Activated B cell treated with CpG ODN at 0.5 μM for 24 hours (primary cell): ENCODE measurements around the gene FADS6. TPM values are rescaled to one million over a fixed set of nuclear protein-coding genes. Genes with fewer than 3 reads are reported as not detected.
"Not testable (repeated sequence)": the region's sequence is repeated elsewhere in the genome, so short reads cannot be mapped to it uniquely, and the experiment has no call there.

Source experiments
- ATAC-seq: fragments of 200-7000 bp; cut with Tn5 transposase; one replicate; pipeline ENCODE4 v1.10.0; 2021; ENCODE audit warnings: low read depth, mild to moderate bottlenecking, moderate library complexity
- CTCF ChIA-PET: fragments of 350-600 bp; sonication (Branson Sonifier 250); formaldehyde crosslinking; loops from one replicate; lab custom pipeline; 2021; ENCODE audit warnings: antibody characterized with exemption; lab: Charles Lee
- POLR2A ChIA-PET: fragments of 350-600 bp; sonication (Branson Sonifier 250); formaldehyde crosslinking; loops from one replicate; lab custom pipeline; 2021; ENCODE audit warnings: antibody characterized with exemption; lab: Charles Lee
- DNase-seq: peaks from one replicate; pipeline ENCODE4 v3.0.0; 2022
- H3K27ac Mint-ChIP-seq: one replicate; pipeline ENCODE4 v1.8.0; 2020; ENCODE audit warnings: mixed read lengths
- H3K27me3 Mint-ChIP-seq: one replicate; pipeline ENCODE4 v1.8.0; 2021; ENCODE audit warnings: mixed read lengths
- H3K36me3 Mint-ChIP-seq: one replicate; pipeline ENCODE4 v1.8.0; 2021; ENCODE audit warnings: low read depth, mixed read lengths
- H3K4me1 Mint-ChIP-seq: one replicate; pipeline ENCODE4 v1.8.0; 2021; ENCODE audit warnings: mixed read lengths
- H3K4me3 Mint-ChIP-seq: one replicate; pipeline ENCODE4 v1.8.0; 2020; ENCODE audit warnings: mild to moderate bottlenecking, mixed read lengths
- H3K9me3 Mint-ChIP-seq: one replicate; pipeline ENCODE4 v1.8.0; 2020; ENCODE audit warnings: mixed read lengths
- CTCF ChIP-seq: fragments of 200-600 bp; IDR thresholded peaks from one replicate; pipeline ENCODE4 v1.8.0; 2022; ENCODE audit warnings: antibody characterized with exemption, mild to moderate bottlenecking
- intact Hi-C: fragments of 100-400 bp; cut with micrococcal nuclease; formaldehyde crosslinking; loops from one replicate; pipeline ENCODE4 v1.15.1; 2024
- total RNA-seq: library from RNA; stranded (reverse); gene quantifications from 2 replicates; pipeline ENCODE4 v1.2.3, GENCODE V29; 2022

The FADS6 gene
- total RNA-seq, 1 donor from 2014 or later, result not detected

GRCh38 chr17:74917430-74917829 is 24.0 kb upstream of the FADS6 start:
- H3K9me3 Mint-ChIP-seq, result peaks cover 4% of the 10 kb centered on the region
- no peak overlapping the region for H3K27ac Mint-ChIP-seq
- peaks cover 42% of the 10 kb centered on the region for H3K27me3 Mint-ChIP-seq
- POLR2A ChIA-PET, result no interaction called here
- H3K4me3 Mint-ChIP-seq, result no peak overlapping the region
- CTCF ChIA-PET, result no interaction called here
- intact Hi-C loops, result no loop called here
- no peak for TF ChIP-seq CTCF
- H3K36me3 Mint-ChIP-seq, result no peaks in the 10 kb centered on the region
- peaks cover under 1% of the 10 kb centered on the region for H3K4me1 Mint-ChIP-seq
- DNase-seq (no peak), ATAC-seq (no peak)

- Mint-ChIP-seq H3K27ac (no peak overlapping the region), H3K27me3 (peaks cover 40% of the 10 kb centered on the region)
- CTCF ChIA-PET, result no interaction called here
These were observed 23.4 kb upstream of the FADS6 start for GRCh38 chr17:74916851-74917199.

GRCh38 chr17:74916136-74916850 is 22.9 kb upstream of the FADS6 start:
- intact Hi-C loops, result no loop called here
- CTCF ChIA-PET, result no interaction called here
- no peak for TF ChIP-seq CTCF
- H3K9me3 Mint-ChIP-seq, result peaks cover 4% of the 10 kb centered on the region
- no peaks in the 10 kb centered on the region for H3K4me1 Mint-ChIP-seq
- no peak overlapping the region for H3K4me3 Mint-ChIP-seq
- no peak overlapping the region for H3K27ac Mint-ChIP-seq
- DNase-seq (no peak), ATAC-seq (no peak)
- POLR2A ChIA-PET, result no interaction called here
- H3K36me3 Mint-ChIP-seq, result no peaks in the 10 kb centered on the region
- peaks cover 35% of the 10 kb centered on the region for H3K27me3 Mint-ChIP-seq

More at GRCh38 chr17:74916851-74917199, 23.4 kb upstream of the FADS6 start:
- Mint-ChIP-seq H3K4me1 (no peaks in the 10 kb centered on the region), H3K36me3 (no peaks in the 10 kb centered on the region), H3K4me3 (no peak overlapping the region), H3K9me3 (peaks cover 4% of the 10 kb centered on the region)
- POLR2A ChIA-PET, result no interaction called here
- no peak for TF ChIP-seq CTCF
- DNase-seq (no peak), ATAC-seq (no peak)
- intact Hi-C loops, result no loop called here

- DNase-seq, CTCF ChIA-PET, H3K9me3 Mint-ChIP-seq, intact Hi-C loops, H3K4me1 Mint-ChIP-seq, H3K27ac Mint-ChIP-seq, POLR2A ChIA-PET, H3K36me3 Mint-ChIP-seq, H3K4me3 Mint-ChIP-seq, ATAC-seq: not testable (repeated sequence)
- H3K27me3 Mint-ChIP-seq, result peaks cover 14% of the 10 kb centered on the region
These were observed 18.0 kb upstream of the FADS6 start for GRCh38 chr17:74911423-74911822.

- H3K36me3 Mint-ChIP-seq, H3K9me3 Mint-ChIP-seq, CTCF ChIA-PET, POLR2A ChIA-PET, H3K4me3 Mint-ChIP-seq, H3K4me1 Mint-ChIP-seq, intact Hi-C loops, ATAC-seq, DNase-seq, H3K27ac Mint-ChIP-seq: not testable (repeated sequence)
- peaks cover 18% of the 10 kb centered on the region for H3K27me3 Mint-ChIP-seq
These were observed 15.7 kb upstream of the FADS6 start for GRCh38 chr17:74909097-74909496.

GRCh38 chr17:74907012-74907411 is 13.6 kb upstream of the FADS6 start:
- H3K9me3 Mint-ChIP-seq, result no peaks in the 10 kb centered on the region
- TF ChIP-seq CTCF, result no peak
- H3K36me3 Mint-ChIP-seq, result no peaks in the 10 kb centered on the region
- peaks cover 26% of the 10 kb centered on the region for H3K27me3 Mint-ChIP-seq
- H3K4me3 Mint-ChIP-seq, result no peak overlapping the region
- H3K4me1 Mint-ChIP-seq, result no peaks in the 10 kb centered on the region
- POLR2A ChIA-PET, result no interaction called here
- CTCF ChIA-PET, result interaction anchor here (0.6 kb wide), 1 partner anchor 626 kb away, joined by 4 read pairs; no protein-coding TSS in a partner anchor
- intact Hi-C loops, result no loop called here
- ATAC-seq (no peak), DNase-seq (no peak)
- no peak overlapping the region for H3K27ac Mint-ChIP-seq

GRCh38 chr17:74906214-74906793 is 12.9 kb upstream of the FADS6 start:
- intact Hi-C loops, H3K9me3 Mint-ChIP-seq, POLR2A ChIA-PET, DNase-seq, H3K36me3 Mint-ChIP-seq, ATAC-seq, H3K4me1 Mint-ChIP-seq, H3K27ac Mint-ChIP-seq, H3K4me3 Mint-ChIP-seq: not testable (repeated sequence)
- peaks cover 32% of the 10 kb centered on the region for H3K27me3 Mint-ChIP-seq
- CTCF ChIA-PET, result interaction anchor here (0.6 kb wide), 1 partner anchor 626 kb away, joined by 4 read pairs; no protein-coding TSS in a partner anchor
